Neural progenitor cell (in vitro differentiated cells): ENCODE results near the gene PLPP2. TPM values are rescaled to one million over a fixed set of nuclear protein-coding genes. Genes with fewer than 3 reads are reported as not detected.

ENCODE experiments used
- DNase-seq: peaks from one replicate; pipeline ENCODE4 v3.0.0-alpha.2; 2016; ENCODE audit warnings: low spot score
- H2AFZ ChIP-seq: fragments of 200-600 bp; sonication (generic); replicated peaks from 2 replicates; pipeline ENCODE4 v1.6.1; 2016; ENCODE audit warnings: antibody characterized with exemption
- H3F3A ChIP-seq: fragments of 200-600 bp; sonication (generic); 2 replicates; pipeline ENCODE4 v1.6.1; 2016; ENCODE audit warnings: antibody characterized with exemption, low read depth
- H3K27ac ChIP-seq: fragments of 200-600 bp; sonication (generic); 2 replicates; pipeline ENCODE4 v1.5.1; 2016; ENCODE audit warnings: mild to moderate bottlenecking
- H3K27me3 ChIP-seq: fragments of 200-600 bp; sonication (generic); 2 replicates; pipeline ENCODE4 v1.6.1; 2016; ENCODE audit warnings: mild to moderate bottlenecking, moderate library complexity
- H3K36me3 ChIP-seq: fragments of 200-600 bp; sonication (generic); 2 replicates; pipeline ENCODE4 v1.5.1; 2016
- H3K4me1 ChIP-seq: fragments of 200-600 bp; sonication (generic); 2 replicates; pipeline ENCODE4 v1.6.1; 2016; ENCODE audit warnings: mixed run types
- H3K4me2 ChIP-seq: fragments of 200-600 bp; sonication (generic); 2 replicates; pipeline ENCODE4 v1.6.1; 2016
- H3K4me3 ChIP-seq: fragments of 200-600 bp; sonication (generic); 2 replicates; pipeline ENCODE4 v1.5.1; 2016
- H3K79me2 ChIP-seq: fragments of 200-600 bp; sonication (generic); 2 replicates; pipeline ENCODE4 v1.6.1; 2016; ENCODE audit warnings: low read depth
- H3K9ac ChIP-seq: fragments of 200-600 bp; sonication (generic); 2 replicates; pipeline ENCODE4 v1.6.1; 2016
- H3K9me3 ChIP-seq: fragments of 200-600 bp; sonication (generic); 2 replicates; pipeline ENCODE4 v1.5.1; 2016; ENCODE audit warnings: low read depth
- H4K20me1 ChIP-seq: fragments of 200-600 bp; sonication (generic); 2 replicates; pipeline ENCODE4 v1.6.1; 2016; ENCODE audit warnings: low read depth
- H3K27ac Mint-ChIP-seq: 3 replicates; pipeline ENCODE4 v1.8.0; 2021; ENCODE audit warnings: mixed read lengths
- H3K27me3 Mint-ChIP-seq: 2 replicates; pipeline ENCODE4 v1.8.0; 2022; ENCODE audit warnings: low read depth, mild to moderate bottlenecking, inconsistent platforms, moderate library complexity, mixed read lengths; ENCODE audit not compliant: insufficient read depth
- H3K36me3 Mint-ChIP-seq: 3 replicates; pipeline ENCODE4 v1.8.0; 2021; ENCODE audit warnings: mixed read lengths
- H3K4me1 Mint-ChIP-seq: 3 replicates; pipeline ENCODE4 v1.8.0; 2021; ENCODE audit warnings: mixed read lengths
- H3K4me3 Mint-ChIP-seq: 3 replicates; pipeline ENCODE4 v1.8.0; 2021; ENCODE audit warnings: mild to moderate bottlenecking, moderate library complexity, mixed read lengths
- H3K9me3 Mint-ChIP-seq: 3 replicates; pipeline ENCODE4 v1.8.0; 2020; ENCODE audit warnings: mixed read lengths
- EZH2 ChIP-seq: fragments of 200-600 bp; sonication (generic); IDR thresholded peaks from 2 replicates; pipeline ENCODE4 v1.6.1; 2017; ENCODE audit warnings: antibody characterized with exemption, mild to moderate bottlenecking, moderate library complexity
- EZH2phosphoT487 ChIP-seq: fragments of 200-600 bp; sonication (generic); IDR thresholded peaks from 2 replicates; pipeline ENCODE4 v1.6.1; 2017; ENCODE audit warnings: antibody characterized with exemption
- total RNA-seq: library from RNA; depleted of rRNA; stranded (reverse); fragments of >200 nt; gene quantifications from 2 replicates; pipeline ENCODE4 v1.2.3, GENCODE V29; 2015; ENCODE audit warnings: low replicate concordance
- TF ChIP-seq, protein P1 (sequence below): fragments of 200-600 bp; sonication (generic); IDR thresholded peaks from 2 replicates; pipeline ENCODE4 v1.5.1; 2017; ENCODE audit warnings: antibody characterized with exemption, mild to moderate bottlenecking

PLPP2 gene
- total RNA-seq, 1 donor from 2014 or later, result not detected

DNA sequence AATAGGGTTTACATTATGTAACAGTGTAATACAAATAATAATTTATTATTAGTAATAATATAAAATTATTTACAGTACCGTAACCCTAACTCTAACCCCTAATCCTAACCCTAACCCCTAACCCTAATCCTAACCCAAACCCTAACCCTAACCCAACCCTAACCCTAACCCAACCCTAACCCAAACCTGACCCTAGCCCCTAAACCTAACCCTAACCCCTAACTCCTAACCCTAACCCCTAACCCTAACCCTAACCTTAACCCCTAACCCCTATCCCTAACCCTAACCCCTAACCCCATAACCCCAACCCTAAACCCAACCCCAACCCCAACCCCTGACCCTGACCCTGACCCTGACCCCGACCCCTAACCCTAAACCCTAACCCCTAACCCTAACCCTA lies 45.7 kb downstream of the PLPP2 start:
- no peaks in the 10 kb centered on the region for H3F3A ChIP-seq
- Mint-ChIP-seq H3K4me3 (no peak overlapping the region), H3K27ac (no peak overlapping the region), H3K4me1 (no peaks in the 10 kb centered on the region), H3K36me3 (no peaks in the 10 kb centered on the region), H3K27me3 (no peaks in the 10 kb centered on the region), H3K9me3 (peaks cover 7% of the 10 kb centered on the region)
- H3K4me3 ChIP-seq, result no peak overlapping the region
- H3K36me3 ChIP-seq, result no peaks in the 10 kb centered on the region
- no peak for TF ChIP-seq EZH2phosphoT487
- no peak for TF ChIP-seq EZH2
- TF ChIP-seq, protein P1, sequence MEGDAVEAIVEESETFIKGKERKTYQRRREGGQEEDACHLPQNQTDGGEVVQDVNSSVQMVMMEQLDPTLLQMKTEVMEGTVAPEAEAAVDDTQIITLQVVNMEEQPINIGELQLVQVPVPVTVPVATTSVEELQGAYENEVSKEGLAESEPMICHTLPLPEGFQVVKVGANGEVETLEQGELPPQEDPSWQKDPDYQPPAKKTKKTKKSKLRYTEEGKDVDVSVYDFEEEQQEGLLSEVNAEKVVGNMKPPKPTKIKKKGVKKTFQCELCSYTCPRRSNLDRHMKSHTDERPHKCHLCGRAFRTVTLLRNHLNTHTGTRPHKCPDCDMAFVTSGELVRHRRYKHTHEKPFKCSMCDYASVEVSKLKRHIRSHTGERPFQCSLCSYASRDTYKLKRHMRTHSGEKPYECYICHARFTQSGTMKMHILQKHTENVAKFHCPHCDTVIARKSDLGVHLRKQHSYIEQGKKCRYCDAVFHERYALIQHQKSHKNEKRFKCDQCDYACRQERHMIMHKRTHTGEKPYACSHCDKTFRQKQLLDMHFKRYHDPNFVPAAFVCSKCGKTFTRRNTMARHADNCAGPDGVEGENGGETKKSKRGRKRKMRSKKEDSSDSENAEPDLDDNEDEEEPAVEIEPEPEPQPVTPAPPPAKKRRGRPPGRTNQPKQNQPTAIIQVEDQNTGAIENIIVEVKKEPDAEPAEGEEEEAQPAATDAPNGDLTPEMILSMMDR, result no peak
- no peaks in the 10 kb centered on the region for H4K20me1 ChIP-seq
- H3K4me1 ChIP-seq, result no peaks in the 10 kb centered on the region
- DNase-seq, result no peak
- no peak overlapping the region for H2AFZ ChIP-seq
- no peak overlapping the region for H3K9ac ChIP-seq
- no peak overlapping the region for H3K27ac ChIP-seq
- H3K27me3 ChIP-seq, result no peaks in the 10 kb centered on the region
- no peak overlapping the region for H3K4me2 ChIP-seq
- no peaks in the 10 kb centered on the region for H3K9me3 ChIP-seq
- no peaks in the 10 kb centered on the region for H3K79me2 ChIP-seq

Other genes with a start within 250 kb of the PLPP2 start
- not detected in 2 replicates for gene OR4F17, start 184.3 kb downstream of the PLPP2 start, total RNA-seq
- 12.9 and 20.6 TPM in 2 replicates for gene MIER2, start 53.4 kb upstream of the PLPP2 start, total RNA-seq
- gene C2CD4C, start 117.7 kb upstream of the PLPP2 start, total RNA-seq, result 2.3 and 18.6 TPM in 2 replicates
- gene SHC2, start 169.6 kb upstream of the PLPP2 start, total RNA-seq, result 3.2 and 15.9 TPM in 2 replicates
- gene MADCAM1, start 205.1 kb upstream of the PLPP2 start, total RNA-seq, result 0.09 TPM in 1 of 2 replicates, not detected in the other
- gene TPGS1, start 216.1 kb upstream of the PLPP2 start, total RNA-seq, result 9.4 and 31.1 TPM in 2 replicates
- 42.5 and 92.6 TPM in 2 replicates for gene CDC34, start 240.4 kb upstream of the PLPP2 start, total RNA-seq